ENCODE measurements around the gene HLTF. TPM values are rescaled to one million over a fixed set of nuclear protein-coding genes. Genes with fewer than 3 reads are reported as not detected.
A peak's percentile ranks its signal among the peaks of the same experiment; 100 is the strongest.

HLTF gene
- total and polyA plus RNA-seq, 2 experiments from 2014 or later = 89.5 to 146 TPM

- peaks cover 48% of the 10 kb centered on the region for H3K79me2 ChIP-seq (replicated peaks; ENCODE audit: insufficient read depth)
- no peaks in the 10 kb centered on the region; the same call in 1 of the 2 replicates for H3K36me3 ChIP-seq (ENCODE audit: insufficient read depth)
- peak within 1 kb of the TSS; percentile 84 for H3K4me2 ChIP-seq
- peak; percentile 88 for TF ChIP-seq CREB1 (CRISPR knock-in tag; IDR thresholded peaks at IDR 0.05; ENCODE audit: low read depth)
- TF ChIP-seq ETS1 (IDR thresholded peaks at IDR 0.05) = no peak
- TF ChIP-seq POLR2AphosphoS5 (IDR thresholded peaks at IDR 0.05; ENCODE audit: low read depth) = peak; percentile 81
- no peak for TF ChIP-seq ZNF462 (CRISPR knock-in tag; IDR thresholded peaks at IDR 0.05)
- no peak for TF ChIP-seq EZH2phosphoT487 (IDR thresholded peaks at IDR 0.05; ENCODE audit: unreplicated experiment)
- TF ChIP-seq ZNF114 (CRISPR knock-in tag; IDR thresholded peaks at IDR 0.05) = peak; percentile 99
- ATAC-seq (peak; percentile 87), DNase-seq (ENCODE audit: low spot score) (peak; percentile 96)
- peak within 1 kb of the TSS; percentile 2; the same call in 1 of the 2 replicates for H3K27ac ChIP-seq (ENCODE audit: low read depth)
- peaks cover 28% of the 10 kb centered on the region for H3K4me1 ChIP-seq (ENCODE audit: insufficient read depth)
- H3K27ac Mint-ChIP-seq = peak within 1 kb of the TSS; percentile 73
- H3K4me3 Mint-ChIP-seq = peak within 1 kb of the TSS; percentile 86
- no peaks in the 10 kb centered on the region for H3F3A ChIP-seq (replicated peaks; ENCODE audit: low read depth)
- peaks cover 38% of the 10 kb centered on the region for H3K4me1 Mint-ChIP-seq
- peaks cover 3% of the 10 kb centered on the region; the same call in 1 of the 2 replicates for H3K9me2 ChIP-seq (ENCODE audit: insufficient read depth)
- peaks cover 6% of the 10 kb centered on the region for H3K36me3 Mint-ChIP-seq (ENCODE audit: low read depth)
- H3K9me3 Mint-ChIP-seq = no peaks in the 10 kb centered on the region; the same call in 2 of the 3 replicates
- H3K27me3 ChIP-seq (ENCODE audit: insufficient read depth) = 0 out of 2 replicates have a peak, but pooled peaks cover 8% of the 10 kb centered on the region
- peak within 1 kb of the TSS; percentile 94 for H2AFZ ChIP-seq
- H3K27me3 Mint-ChIP-seq (ENCODE audit: insufficient read depth, low read depth, poor library complexity) = peaks cover 7% of the 10 kb centered on the region
- H4K20me1 ChIP-seq (replicated peaks; ENCODE audit: insufficient read depth) = 0 out of 2 replicates have a peak, but pooled peaks cover 3% of the 10 kb centered on the region
- peak within 1 kb of the TSS; percentile 65 for H3K4me3 ChIP-seq
Observed at GRCh38 chr3:149129326-149130205, 43.2 kb upstream of the HLTF start, which contains the start of gene HPS3. Gene HPS3, plus strand, starts transcription at chr3:149129638. Its CDS starts 86 bp downstream, at chr3:149129724.

All from GM23338 (cell line).